Common myeloid progenitor, CD34-positive (primary cell): ENCODE results near the gene TMEM129.
A peak's percentile ranks its signal among the peaks of the same experiment; 100 is the strongest.

Experiments
- CTCF ChIA-PET: fragments of 350-600 bp; sonication (Branson Sonifier 250); formaldehyde crosslinking; loops from one replicate; lab custom pipeline; 2021; ENCODE audit warnings: antibody characterized with exemption; lab: Charles Lee
- POLR2A ChIA-PET: fragments of 350-600 bp; sonication (Branson Sonifier 250); formaldehyde crosslinking; loops from one replicate; lab custom pipeline; 2021; ENCODE audit warnings: antibody characterized with exemption; lab: Charles Lee
- DNase-seq, 3 donors: peaks; one replicate each; pipeline versions ENCODE4 v3.0.0 to v3.0.0-alpha.2; 2013
- H3K27ac ChIP-seq, 2 experiments: 1 replicate in 1 of 2; 2 replicates in 1 of 2; pipeline ENCODE4 v1.7.0; 2013; ENCODE audit warnings: inconsistent platforms in 2 of 2, low read length in 2 of 2, mild to moderate bottlenecking in 2 of 2, low read depth in 1 of 2, moderate library complexity in 1 of 2; ENCODE audit not compliant: severe bottlenecking in 2 of 2, insufficient read depth in 1 of 2, poor library complexity in 1 of 2
- H3K27me3 ChIP-seq, 5 experiments: replicated peaks in 2 of 5; 1 replicate in 3 of 5; 2 replicates in 2 of 5; pipeline versions ENCODE4 v1.6.1 to v1.7.0; 2013; ENCODE audit warnings: low read length in 4 of 5, mild to moderate bottlenecking in 2 of 5, moderate library complexity in 2 of 5, inconsistent platforms in 1 of 5; ENCODE audit not compliant: insufficient read depth in 5 of 5, control insufficient read depth in 4 of 5
- H3K36me3 ChIP-seq, 4 experiments: 1 replicate in 2 of 4; 2 replicates in 2 of 4; pipeline versions ENCODE4 v1.6.1 to v1.7.0; 2013; ENCODE audit warnings: low read length in 3 of 4, control low read depth in 1 of 4, mild to moderate bottlenecking in 1 of 4; ENCODE audit not compliant: control insufficient read depth in 4 of 4, insufficient read depth in 4 of 4
- H3K4me1 ChIP-seq, 4 experiments: 1 replicate in 3 of 4; 2 replicates in 1 of 4; pipeline versions ENCODE4 v1.6.1 to v1.7.1; 2013; ENCODE audit warnings: low read length in 3 of 4, mild to moderate bottlenecking in 3 of 4, control low read depth in 1 of 4, inconsistent platforms in 1 of 4, moderate library complexity in 1 of 4; ENCODE audit not compliant: control insufficient read depth in 4 of 4, insufficient read depth in 4 of 4; ENCODE audit errors: control extremely low read depth in 1 of 4
- H3K4me3 ChIP-seq, 7 experiments: 1 replicate in 4 of 7; 2 replicates in 3 of 7; pipeline versions ENCODE4 v1.5.1 to v1.7.0; 2013; ENCODE audit warnings: mild to moderate bottlenecking in 7 of 7, low read length in 6 of 7, moderate library complexity in 6 of 7, inconsistent platforms in 2 of 7, low read depth in 2 of 7, control low read depth in 1 of 7; ENCODE audit not compliant: insufficient read depth in 4 of 7, control insufficient read depth in 1 of 7; ENCODE audit errors: extremely low read depth in 1 of 7
- H3K9me3 ChIP-seq, 5 experiments: 1 replicate in 4 of 5; 2 replicates in 1 of 5; pipeline versions ENCODE4 v1.6.1 to v1.7.1; 2013; ENCODE audit warnings: low read length in 4 of 5, mild to moderate bottlenecking in 2 of 5, inconsistent platforms in 1 of 5, low read depth in 1 of 5, moderate library complexity in 1 of 5; ENCODE audit not compliant: control insufficient read depth in 4 of 5, insufficient read depth in 2 of 5; ENCODE audit errors: control extremely low read depth in 1 of 5
- WGBS: methylation state at CpG from one replicate; pipeline ENCODE4 v1.1.5; 2013; ENCODE audit not compliant: insufficient coverage; 5-methylcytosine and 5-hydroxymethylcytosine counted together

TMEM129 gene

GRCh38 chr4:1712216-1713002, 8.7 kb downstream of the TMEM129 start, which contains the start of gene SLBP:
TSS of gene SLBP (minus strand) at chr4:1712319. CDS start at chr4:1712188, 131 bp downstream.
- peak within 1 kb of the TSS; percentile 94 to 97 for H3K27ac ChIP-seq
- WGBS: under 1% methylated on average over 95 of the region's 98 CpGs
- no peaks in the 10 kb centered on the region for H3K9me3 ChIP-seq
- H3K4me1 ChIP-seq: peaks cover 10 to 60% (median 56%) of the 10 kb centered on the region in 4 experiments
- H3K36me3 ChIP-seq: peaks cover 0 to 42% (median 14%) of the 10 kb centered on the region in 4 experiments
- peak within 1 kb of the TSS; percentile 79 to 98 (median 91) for H3K4me3 ChIP-seq
- DNase-seq: peak; percentile 97 to 98 (median 98)
- CTCF ChIA-PET: interaction anchor here (7.1 to 29.6 kb wide), 2 partner anchors 14 to 20 kb away, joined by 88 to 705 read pairs; partner anchors contain the start of genes TACC3 and TMEM129
- POLR2A ChIA-PET: interaction anchor here (0.8 to 2.1 kb wide), 6 partner anchors 9 to 21 kb away, joined by 3 to 22 read pairs (median 8); partner anchors contain the start of genes TACC3 and TMEM129
- H3K27me3 ChIP-seq: no peaks in the 10 kb centered on the region

GRCh38 chr4:1711571-1712215, 9.4 kb downstream of the TMEM129 start:
- ChIA-PET POLR2A (interaction anchor here (0.8 to 2.1 kb wide), 6 partner anchors 8 to 21 kb away, joined by 3 to 22 read pairs (median 8); partner anchors contain the start of genes TACC3 and TMEM129), CTCF (interaction anchor here (7.1 to 29.6 kb wide), 2 partner anchors 14 to 19 kb away, joined by 88 to 705 read pairs; partner anchors contain the start of genes TACC3 and TMEM129)
- Histone ChIP-seq H3K36me3 (peaks cover 0 to 34% (median 8%) of the 10 kb centered on the region in 4 experiments), H3K4me1 (peaks cover 10 to 57% (median 52%) of the 10 kb centered on the region in 4 experiments), H3K27ac (peak overlapping the region; percentile 94 to 97), H3K4me3 (peak overlapping the region; percentile 79 to 98 (median 91)), H3K9me3 (no peaks in the 10 kb centered on the region), H3K27me3 (no peaks in the 10 kb centered on the region)
- WGBS: 0% methylated on average over 42 of the region's 85 CpGs
- peak in 2 of 3 donors; percentile 29 to 47 for DNase-seq

GRCh38 chr4:1711055-1711570, 10.0 kb downstream of the TMEM129 start:
- CTCF ChIA-PET: interaction anchor here (7.1 to 29.6 kb wide), 2 partner anchors 15 to 19 kb away, joined by 88 to 705 read pairs; partner anchors contain the start of genes TACC3 and TMEM129
- 9% methylated on average over 18 of the region's 22 CpGs for WGBS
- Histone ChIP-seq H3K27me3 (no peaks in the 10 kb centered on the region), H3K4me1 (peaks cover 10 to 51% (median 47%) of the 10 kb centered on the region in 4 experiments), H3K4me3 (peak overlapping the region; percentile 79 to 98 (median 91)), H3K9me3 (no peaks in the 10 kb centered on the region), H3K27ac (peak overlapping the region; percentile 94 to 97), H3K36me3 (peaks cover 0 to 34% (median 9%) of the 10 kb centered on the region in 4 experiments)
- peak in 1 of 3 donors; percentile 43 for DNase-seq
- POLR2A ChIA-PET: interaction anchor here (1.4 to 2.1 kb wide), 4 partner anchors 10 to 18 kb away, joined by 7 to 22 read pairs (median 13); partner anchors contain the start of genes TACC3 and TMEM129

GRCh38 chr4:1708581-1708980, 12.5 kb downstream of the TMEM129 start:
- 100% methylated on average over 1 of the region's 1 CpG for WGBS
- POLR2A ChIA-PET: interaction anchor here (0.6 to 2.6 kb wide), 3 partner anchors 11 to 23 kb away, joined by 3 to 7 read pairs (median 4); no protein-coding TSS in a partner anchor
- Histone ChIP-seq H3K4me1 (peaks cover 0 to 26% (median 21%) of the 10 kb centered on the region in 4 experiments), H3K9me3 (no peaks in the 10 kb centered on the region), H3K36me3 (peaks cover 2 to 46% (median 22%) of the 10 kb centered on the region in 4 experiments), H3K4me3 (no peak overlapping the region), H3K27ac (peak overlapping the region in 1 of 2 experiments; percentile 43), H3K27me3 (no peaks in the 10 kb centered on the region)
- CTCF ChIA-PET: interaction anchor here (0.9 to 29.6 kb wide), 5 partner anchors 9 to 29 kb away, joined by 3 to 705 read pairs (median 24); partner anchors contain the start of genes TACC3 and TMEM129
- no peak for DNase-seq

- Histone ChIP-seq H3K4me1 (peaks cover 0 to 17% (median 11%) of the 10 kb centered on the region in 4 experiments), H3K4me3 (no peak overlapping the region), H3K27me3 (no peaks in the 10 kb centered on the region), H3K27ac (no peak overlapping the region), H3K9me3 (no peaks in the 10 kb centered on the region), H3K36me3 (peaks cover 11 to 66% (median 41%) of the 10 kb centered on the region in 4 experiments)
- WGBS: 97% methylated on average over 6 of the region's 6 CpGs
- DNase-seq: no peak
- ChIA-PET CTCF (interaction anchor here (1.3 to 29.6 kb wide), 3 partner anchors 11 to 20 kb away, joined by 3 to 705 read pairs (median 67); partner anchors contain the start of genes TACC3 and TMEM129), POLR2A (no interaction called here)
Measured at GRCh38 chr4:1706358-1706757, 14.8 kb downstream of the TMEM129 start.

- Histone ChIP-seq H3K27ac (no peak overlapping the region), H3K4me3 (no peak overlapping the region), H3K27me3 (no peaks in the 10 kb centered on the region), H3K36me3 (peaks cover 11 to 69% (median 44%) of the 10 kb centered on the region in 4 experiments), H3K9me3 (no peaks in the 10 kb centered on the region), H3K4me1 (peaks cover 0 to 10% (median 5%) of the 10 kb centered on the region in 4 experiments)
- WGBS: 100% methylated on average over 4 of the region's 6 CpGs
- DNase-seq: no peak
- POLR2A ChIA-PET: no interaction called here
- CTCF ChIA-PET: interaction anchor here (1.3 to 29.6 kb wide), 3 partner anchors 10 to 20 kb away, joined by 3 to 705 read pairs (median 67); partner anchors contain the start of genes TACC3 and TMEM129
Measured at GRCh38 chr4:1705732-1706131, 15.4 kb downstream of the TMEM129 start.
